ENCODE results near the gene SLC34A1.

The SLC34A1 gene

DNA sequence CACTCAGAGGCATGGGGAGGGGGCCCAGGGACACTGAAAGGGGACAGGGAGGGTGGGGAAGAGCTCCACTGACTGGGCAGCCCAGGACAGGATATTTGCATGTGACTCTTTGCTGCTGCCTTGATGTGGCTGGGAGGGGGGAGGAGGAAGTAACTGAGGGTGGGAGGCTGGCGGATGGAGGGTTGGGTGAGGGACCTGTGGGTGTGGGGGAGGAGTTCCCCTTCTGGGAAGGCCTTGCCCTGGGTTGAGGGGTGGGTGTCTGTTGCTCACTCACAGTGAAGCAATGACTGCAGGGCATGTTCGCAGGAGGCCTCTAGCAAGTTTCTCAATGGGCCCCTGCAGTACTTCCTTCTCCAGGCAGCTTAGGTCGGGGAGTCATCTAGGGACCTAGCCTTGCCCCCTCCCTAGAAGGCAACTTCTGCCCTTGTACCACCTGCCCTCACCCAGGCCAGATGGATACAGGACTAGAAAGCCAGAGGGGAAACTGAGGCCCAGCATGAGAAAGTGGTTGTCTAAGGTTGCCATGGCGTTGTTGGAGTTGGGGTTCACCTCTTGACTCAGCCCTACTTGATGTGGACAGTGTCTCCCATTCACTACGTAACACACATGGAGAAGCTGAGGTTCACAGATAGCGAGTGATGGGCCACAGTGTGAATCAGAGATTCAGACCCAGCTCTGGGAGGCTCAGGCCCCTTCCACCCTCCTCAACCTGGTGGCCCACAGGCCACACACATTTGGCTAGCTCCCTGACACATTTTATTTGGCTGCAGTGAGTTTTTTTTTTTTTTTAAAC, 45.2 kb downstream of the SLC34A1 start:
- DNase-seq (ENCODE audit: low read depth in 2 of 2): no peak
- TF ChIP-seq, protein P1, sequence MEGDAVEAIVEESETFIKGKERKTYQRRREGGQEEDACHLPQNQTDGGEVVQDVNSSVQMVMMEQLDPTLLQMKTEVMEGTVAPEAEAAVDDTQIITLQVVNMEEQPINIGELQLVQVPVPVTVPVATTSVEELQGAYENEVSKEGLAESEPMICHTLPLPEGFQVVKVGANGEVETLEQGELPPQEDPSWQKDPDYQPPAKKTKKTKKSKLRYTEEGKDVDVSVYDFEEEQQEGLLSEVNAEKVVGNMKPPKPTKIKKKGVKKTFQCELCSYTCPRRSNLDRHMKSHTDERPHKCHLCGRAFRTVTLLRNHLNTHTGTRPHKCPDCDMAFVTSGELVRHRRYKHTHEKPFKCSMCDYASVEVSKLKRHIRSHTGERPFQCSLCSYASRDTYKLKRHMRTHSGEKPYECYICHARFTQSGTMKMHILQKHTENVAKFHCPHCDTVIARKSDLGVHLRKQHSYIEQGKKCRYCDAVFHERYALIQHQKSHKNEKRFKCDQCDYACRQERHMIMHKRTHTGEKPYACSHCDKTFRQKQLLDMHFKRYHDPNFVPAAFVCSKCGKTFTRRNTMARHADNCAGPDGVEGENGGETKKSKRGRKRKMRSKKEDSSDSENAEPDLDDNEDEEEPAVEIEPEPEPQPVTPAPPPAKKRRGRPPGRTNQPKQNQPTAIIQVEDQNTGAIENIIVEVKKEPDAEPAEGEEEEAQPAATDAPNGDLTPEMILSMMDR (IDR thresholded peaks at IDR 0.05; ENCODE audit: low read depth, low read length): no peak
- no peak overlapping the region for H3K4me3 ChIP-seq (replicated peaks in 1 of 2; ENCODE audit: low read depth in 2 of 2, low read length in 2 of 2)

DNA sequence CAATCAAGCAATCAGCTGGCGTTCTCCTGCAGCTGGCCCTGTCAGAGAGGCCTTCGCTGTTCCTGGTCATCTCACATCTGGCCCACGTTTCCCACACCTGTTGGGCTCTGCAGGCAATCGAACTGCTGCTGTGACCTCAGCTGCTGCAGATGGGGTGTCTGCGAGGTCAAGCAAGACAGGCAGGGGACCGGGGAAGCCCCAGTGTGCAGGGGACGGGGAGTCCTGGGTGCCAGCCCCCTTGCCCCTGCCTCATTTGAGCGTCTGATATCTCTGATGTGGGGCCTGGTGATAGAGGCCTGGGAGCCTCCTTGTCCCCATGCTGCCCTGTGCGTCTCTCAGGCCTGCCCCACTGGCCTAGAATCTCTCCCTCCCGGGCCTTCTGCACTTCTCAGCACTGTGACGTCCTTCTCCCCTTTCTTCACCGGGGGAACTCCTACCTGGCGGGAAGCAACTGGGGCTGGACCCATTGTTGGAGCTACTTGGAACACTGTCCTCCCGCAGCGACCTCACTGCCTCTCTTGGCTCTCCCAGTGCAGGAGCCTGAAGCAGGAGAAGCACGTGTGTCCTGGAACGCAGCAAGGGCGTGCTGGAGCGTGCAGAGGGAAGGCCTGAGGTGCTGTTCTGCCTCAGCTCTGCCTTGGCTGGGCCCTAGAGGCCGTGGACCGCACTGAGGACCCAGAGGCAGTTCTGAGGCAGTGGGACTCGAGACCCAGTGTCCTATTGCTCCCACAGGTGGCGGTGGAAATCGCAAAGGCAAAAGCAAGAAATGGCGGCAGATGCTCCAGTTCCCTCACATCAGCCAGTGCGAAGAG, 46.1 kb downstream of the SLC34A1 start:
- no peak overlapping the region for H3K4me3 ChIP-seq (replicated peaks in 1 of 2; ENCODE audit: low read depth in 2 of 2, low read length in 2 of 2)
- TF ChIP-seq, protein P1 (IDR thresholded peaks at IDR 0.05; ENCODE audit: low read depth, low read length): no peak
- DNase-seq (ENCODE audit: low read depth in 2 of 2): no peak

DNA sequence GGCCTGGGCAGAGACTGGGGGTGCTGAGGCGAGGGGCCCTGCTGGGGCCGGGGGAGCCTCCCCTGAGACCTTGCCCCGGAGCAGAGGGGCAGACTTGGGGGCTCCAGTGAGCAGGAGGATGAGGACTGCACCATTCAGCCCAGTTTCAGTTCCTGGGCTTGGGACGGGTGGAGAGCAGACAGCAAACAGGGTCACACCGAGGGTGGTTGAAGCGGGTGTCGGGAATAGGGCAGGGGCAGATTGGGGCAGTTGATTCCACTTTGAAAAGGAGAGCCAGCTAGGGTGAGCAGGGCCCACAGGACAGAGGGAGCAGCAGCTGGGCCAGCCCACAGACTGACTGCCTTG, 46.7 kb downstream of the SLC34A1 start:
- TF ChIP-seq, protein P1 (IDR thresholded peaks at IDR 0.05; ENCODE audit: low read depth, low read length): no peak
- H3K4me3 ChIP-seq (replicated peaks in 1 of 2; ENCODE audit: low read depth in 2 of 2, low read length in 2 of 2): no peak overlapping the region
- DNase-seq (ENCODE audit: low read depth in 2 of 2): no peak

DNA sequence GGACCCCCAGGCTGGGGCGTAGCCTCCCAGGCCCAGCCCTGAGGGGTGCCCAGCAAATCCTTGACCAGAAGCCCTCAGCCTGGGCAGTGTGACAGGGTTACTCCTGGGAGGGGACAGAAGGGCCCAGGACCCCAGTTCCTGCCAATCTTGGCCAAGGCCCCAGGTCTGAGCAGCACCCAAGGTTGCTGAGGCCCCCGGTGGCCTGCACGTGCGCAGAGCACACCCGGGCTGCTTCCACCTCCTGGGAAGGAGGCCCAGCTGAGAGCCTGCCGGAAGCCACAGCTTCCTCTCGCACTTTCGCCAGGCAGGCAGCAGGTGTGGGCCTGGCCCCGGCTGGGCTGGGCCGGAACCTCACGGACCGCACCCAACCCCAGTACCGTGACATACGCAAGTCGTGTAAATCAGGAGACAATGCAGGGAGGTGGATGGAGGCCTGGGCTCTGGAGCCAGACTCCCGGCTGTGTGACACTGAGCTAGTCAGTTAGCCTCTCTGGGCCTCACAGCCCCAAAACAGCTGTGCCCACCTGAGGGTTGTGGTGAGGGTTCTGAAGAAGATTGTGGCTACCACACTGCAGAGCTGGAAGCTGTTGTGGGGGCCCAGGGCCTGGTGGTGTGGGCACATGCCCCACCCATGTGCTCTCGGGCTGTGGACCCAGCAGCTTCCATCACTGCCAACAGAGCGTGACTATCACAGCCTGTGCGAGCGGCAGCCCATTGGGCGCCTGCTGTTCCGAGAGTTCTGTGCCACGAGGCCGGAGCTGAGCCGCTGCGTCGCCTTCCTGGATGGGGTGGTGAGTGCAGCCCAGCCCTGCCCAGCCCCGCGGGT, 47.3 kb downstream of the SLC34A1 start:
- DNase-seq (ENCODE audit: low read depth in 2 of 2): no peak
- no peak overlapping the region for H3K4me3 ChIP-seq (replicated peaks in 1 of 2; ENCODE audit: low read depth in 2 of 2, low read length in 2 of 2)
- TF ChIP-seq, protein P1 (IDR thresholded peaks at IDR 0.05; ENCODE audit: low read depth, low read length): no peak

DNA sequence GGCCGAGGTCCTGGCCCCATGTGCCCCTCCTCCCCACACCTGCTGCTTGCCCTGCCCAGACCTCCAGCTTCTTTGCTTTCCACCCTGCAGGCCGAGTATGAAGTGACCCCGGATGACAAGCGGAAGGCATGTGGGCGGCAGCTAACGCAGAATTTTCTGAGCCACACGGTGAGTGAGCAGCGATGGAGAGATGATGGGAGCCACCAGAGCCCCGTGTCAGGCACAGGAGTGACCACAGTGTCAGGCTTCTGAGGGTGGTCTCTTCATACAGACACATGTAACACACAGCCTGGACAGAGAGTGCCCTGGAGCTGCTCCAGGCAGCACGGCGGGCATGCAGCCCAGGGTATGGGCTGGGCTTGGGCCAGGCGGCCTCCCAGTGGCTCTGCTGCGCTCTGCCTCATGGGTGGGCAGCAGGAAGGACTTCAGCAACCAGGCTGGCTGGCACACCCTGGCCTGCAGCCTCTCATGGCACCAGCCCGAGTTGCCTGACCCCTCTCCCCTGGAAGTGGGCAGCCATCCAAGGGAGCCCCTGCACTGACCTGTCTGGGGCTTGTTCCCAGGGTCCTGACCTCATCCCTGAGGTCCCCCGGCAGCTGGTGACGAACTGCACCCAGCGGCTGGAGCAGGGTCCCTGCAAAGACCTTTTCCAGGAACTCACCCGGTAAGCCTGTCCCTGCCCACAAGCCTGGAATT, 48.1 kb downstream of the SLC34A1 start:
- H3K4me3 ChIP-seq (replicated peaks in 1 of 2; ENCODE audit: low read depth in 2 of 2, low read length in 2 of 2): no peak overlapping the region
- TF ChIP-seq, protein P1 (IDR thresholded peaks at IDR 0.05; ENCODE audit: low read depth, low read length): no peak
- no peak for DNase-seq (ENCODE audit: low read depth in 2 of 2)
